HepG2 (cell line): ENCODE measurements around the gene ZBTB2. TPM values are rescaled to one million over a fixed set of nuclear protein-coding genes. Genes with fewer than 3 reads are reported as not detected.

Source experiments
- ATAC-seq: fragments of 200-7000 bp; cut with Tn5 transposase; 3 replicates; pipeline ENCODE4 v1.9.1; 2020; ENCODE audit warnings: mild to moderate bottlenecking, moderate library complexity
- BruUV-seq: library from RNA; stranded (reverse); fragments of 400-500 nt; replicated peaks from 2 replicates; lab custom pipeline; 2021; lab: Mats Ljungman, UMichigan
- CTCF ChIA-PET: fragments of 300-600 bp; formaldehyde crosslinking; extraction: SDS; loops from one replicate; lab custom pipeline; 2021; ENCODE audit warnings: low total read pairs, inconsistent platforms, low intra/inter-chr PET ratio; lab: Yijun Ruan, JAX
- POLR2A ChIA-PET: fragments of 350-600 bp; sonication (Branson Sonifier 250); formaldehyde crosslinking; loops from one replicate; lab custom pipeline; 2020; ENCODE audit warnings: antibody characterized with exemption, inconsistent platforms; lab: Yijun Ruan, JAX
- DNase-seq: peaks from one replicate; pipeline ENCODE4 v3.0.0-alpha.2; 2015; ENCODE audit warnings: low spot score
- FAIRE-seq: peaks from 3 replicates; lab custom pipeline; 2011; peaks lifted over from hg19 to GRCh38; lab: Jason Lieb, UNC
- H2AFZ ChIP-seq: one replicate; pipeline ENCODE4 v1.6.1; 2011; ENCODE audit warnings: low read length, inconsistent platforms
- H3K27ac ChIP-seq: fragments of 300-600 bp; 3 replicates; pipeline ENCODE4 v1.8.0; 2011; ENCODE audit warnings: mixed run types, mild to moderate bottlenecking, mixed read lengths, low read length, inconsistent platforms; ENCODE audit not compliant: insufficient read depth; ENCODE audit errors: extremely low read length
- H3K27me3 ChIP-seq, 2 experiments: fragments of 200-600 bp in 1 of 2; 2 replicates in 1 of 2; 3 replicates in 1 of 2; pipeline versions ENCODE4 v1.6.0 to v1.8.0; 2011; ENCODE audit warnings: low read length in 2 of 2, mild to moderate bottlenecking in 2 of 2, moderate library complexity in 2 of 2, inconsistent platforms in 1 of 2; ENCODE audit not compliant: insufficient read depth in 2 of 2, control insufficient read depth in 1 of 2
- H3K36me3 ChIP-seq, 2 experiments: fragments of 200-600 bp in 1 of 2; replicated peaks in 1 of 2; 2 replicates in 1 of 2; 3 replicates in 1 of 2; pipeline versions ENCODE4 v1.5.1 to v1.8.0; 2011; ENCODE audit warnings: low read length in 2 of 2, inconsistent platforms in 1 of 2; ENCODE audit not compliant: insufficient read depth in 2 of 2, control insufficient read depth in 1 of 2
- H3K4me1 ChIP-seq: 2 replicates; pipeline ENCODE4 v1.5.1; 2012; ENCODE audit warnings: low read length, inconsistent platforms; ENCODE audit not compliant: insufficient read depth
- H3K4me2 ChIP-seq: 2 replicates; pipeline ENCODE4 v1.6.0; 2011; ENCODE audit warnings: low read depth, low read length, inconsistent platforms
- H3K4me3 ChIP-seq, 3 experiments: fragments of 200-600 bp in 1 of 3; sonication (generic), shearing (Covaris generic) in 1 of 3; replicated peaks in 1 of 3; 2 replicates each; pipeline ENCODE4 v1.5.1; 2011 to 2016; ENCODE audit warnings: low read length in 3 of 3, inconsistent platforms in 2 of 3, low read depth in 2 of 3, mild to moderate bottlenecking in 2 of 3, control low read depth in 1 of 3, mixed read lengths in 1 of 3; ENCODE audit not compliant: insufficient read depth in 1 of 3
- H3K79me2 ChIP-seq: one replicate; pipeline ENCODE4 v1.6.1; 2011; ENCODE audit warnings: low read length, inconsistent platforms; ENCODE audit not compliant: insufficient read depth
- H3K9ac ChIP-seq: 2 replicates; pipeline ENCODE4 v1.6.0; 2011; ENCODE audit warnings: mild to moderate bottlenecking, low read depth, low read length, inconsistent platforms; ENCODE audit not compliant: insufficient read depth
- H3K9me3 ChIP-seq: 2 replicates; pipeline ENCODE4 v1.5.1; 2012; ENCODE audit warnings: mild to moderate bottlenecking, low read length
- H4K20me1 ChIP-seq: 2 replicates; pipeline ENCODE4 v1.6.0; 2011; ENCODE audit warnings: inconsistent platforms, mild to moderate bottlenecking, low read length, moderate library complexity; ENCODE audit not compliant: insufficient read depth
- NFIB ChIP-seq: sonication (generic); formaldehyde crosslinking; IDR thresholded peaks from 2 replicates; pipeline ENCODE4 v1.9.0; 2021; ENCODE audit warnings: missing genetic modification reagents, mild to moderate bottlenecking, borderline replicate concordance
- PHF8 ChIP-seq: sonication (generic); formaldehyde crosslinking; IDR thresholded peaks from 2 replicates; pipeline ENCODE4 v1.5.0; 2020; ENCODE audit warnings: missing genetic modification reagents
- TEAD3 ChIP-seq: optimal IDR thresholded peaks from 2 replicates; pipeline ENCODE3; 2016; ENCODE audit warnings: borderline replicate concordance
- THAP8 ChIP-seq: sonication (generic); formaldehyde crosslinking; IDR thresholded peaks from 2 replicates; pipeline ENCODE4 v1.5.1; 2020; ENCODE audit warnings: missing genetic modification reagents, mild to moderate bottlenecking, borderline replicate concordance
- ZNF205 ChIP-seq: IDR thresholded peaks from 2 replicates; pipeline ENCODE4 v1.6.1; 2018; ENCODE audit warnings: missing biosample characterization, missing genetic modification reagents
- ZNF329 ChIP-seq: sonication (generic); formaldehyde crosslinking; IDR thresholded peaks from 2 replicates; pipeline ENCODE4 v1.9.0; 2021; ENCODE audit warnings: low read depth, mild to moderate bottlenecking, missing genetic modification reagents
- ZNF460 ChIP-seq: sonication (generic); formaldehyde crosslinking; IDR thresholded peaks from 2 replicates; pipeline ENCODE4 v1.5.1; 2020; ENCODE audit warnings: missing genetic modification reagents, mild to moderate bottlenecking, borderline replicate concordance
- WGBS: methylation state at CpG from one replicate; pipeline ENCODE4 v1.1.6; 2017; ENCODE audit warnings: low lambda C conversion rate; 5-methylcytosine and 5-hydroxymethylcytosine counted together
- in situ Hi-C: cut with HindIII; loops from 2 replicates; pipeline ENCODE4 v1.10.0; 2017; ENCODE audit warnings: low pct_unique_long_range_greater_than_20kb; ENCODE audit not compliant: extremely low pct_ligation_motif_present
- intact Hi-C: fragments of 100-400 bp; cut with micrococcal nuclease; formaldehyde crosslinking; loops from one replicate; pipeline ENCODE4 v1.10.0; 2022; ENCODE audit not compliant: unreplicated experiment
- polyA plus RNA-seq, 8 experiments: library from polyadenylated mRNA; depleted of rRNA in 3 of 8; stranded (reverse) in 7 of 8; unstranded in 1 of 8; fragments of >200 nt; fragmentation: Illumina TruSeq in 4 of 8; extraction: Trizol in 4 of 8; gene quantifications; 2 replicates each; pipeline versions ENCODE4 v1.2.1 to v1.2.3, GENCODE V29; 2011 to 2016; ENCODE audit warnings: low read depth in 4 of 8, missing spikeins in 1 of 8, mixed read lengths in 1 of 8; ENCODE audit not compliant: insufficient read depth in 1 of 8
- total RNA-seq, 5 experiments: library from RNA; depleted of rRNA; stranded (reverse); fragments of >200 nt; fragmentation: Illumina TruSeq; extraction: Trizol; gene quantifications; 2 replicates each; pipeline ENCODE4 v1.2.3, GENCODE V29; 2016; ENCODE audit warnings: low read depth in 1 of 5
- TF ChIP-seq, protein P1 (sequence below): sonication (generic); formaldehyde crosslinking; IDR thresholded peaks from 2 replicates; pipeline ENCODE4 v1.8.1; 2023; ENCODE audit warnings: mild to moderate bottlenecking, missing genetic modification reagents

ZBTB2 gene
- total and polyA plus RNA-seq, 2 of the 13 experiments (the other 11 are each of a cell fraction or from before 2014, with no cell fraction given): 15.4 to 22.8 TPM

DNA sequence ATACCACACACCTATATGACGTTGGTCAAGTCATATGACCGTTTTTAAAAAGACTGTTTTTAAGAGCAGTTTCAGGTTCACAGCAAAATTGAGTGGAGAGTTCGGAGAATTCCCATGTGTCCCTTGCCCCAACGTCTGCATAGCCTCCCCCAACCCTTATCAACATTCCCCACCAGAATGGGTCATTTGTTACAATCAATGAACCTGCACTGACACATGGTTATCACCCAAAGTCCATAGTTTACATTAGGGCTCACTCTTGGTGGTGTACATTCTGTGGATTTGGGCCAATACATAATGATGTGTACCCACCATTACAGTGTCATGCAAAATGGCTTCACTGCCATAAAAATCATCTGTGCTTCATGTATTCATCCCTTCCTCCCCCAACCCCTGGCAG, 52.0 kb downstream of the ZBTB2 start:
- Histone ChIP-seq H3K4me2 (no peak overlapping the region), H2AFZ (no peak overlapping the region), H3K36me3 (no peaks in the 10 kb centered on the region; a peak in 1 of 5 replicates), H3K9ac (no peak overlapping the region), H3K9me3 (no peaks in the 10 kb centered on the region), H3K4me3 (no peak overlapping the region), H3K27me3 (no peaks in the 10 kb centered on the region), H3K4me1 (peaks cover 6% of the 10 kb centered on the region; the same call in 1 of the 2 replicates), H4K20me1 (no peaks in the 10 kb centered on the region), H3K79me2 (no peaks in the 10 kb centered on the region), H3K27ac (no peak overlapping the region)
- intact Hi-C loops: no loop called here
- no peak for FAIRE-seq
- CTCF ChIA-PET: no interaction called here
- WGBS: 77% methylated on average over 4 of the region's 4 CpGs
- no peak for ATAC-seq
- no TSS peak for BruUV-seq
- in situ Hi-C loops: loop anchor here (25.0 kb wide), 1 partner anchor 927 kb away; no protein-coding TSS in a partner anchor
- POLR2A ChIA-PET: no interaction called here
- no peak for DNase-seq
- no peak for TF ChIP-seq THAP8
- TF ChIP-seq ZNF329 (CRISPR knock-in tag): no peak
- TF ChIP-seq, protein P1, sequence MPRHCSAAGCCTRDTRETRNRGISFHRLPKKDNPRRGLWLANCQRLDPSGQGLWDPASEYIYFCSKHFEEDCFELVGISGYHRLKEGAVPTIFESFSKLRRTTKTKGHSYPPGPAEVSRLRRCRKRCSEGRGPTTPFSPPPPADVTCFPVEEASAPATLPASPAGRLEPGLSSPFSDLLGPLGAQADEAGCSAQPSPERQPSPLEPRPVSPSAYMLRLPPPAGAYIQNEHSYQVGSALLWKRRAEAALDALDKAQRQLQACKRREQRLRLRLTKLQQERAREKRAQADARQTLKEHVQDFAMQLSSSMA: no peak
- no peak for TF ChIP-seq TEAD3
- TF ChIP-seq ZNF205 (CRISPR knock-in tag): no peak
- no peak for TF ChIP-seq PHF8 (CRISPR knock-in tag)
- no peak for TF ChIP-seq NFIB (CRISPR knock-in tag)
- no peak for TF ChIP-seq ZNF460 (CRISPR knock-in tag)
